HepG2 (cell line): ENCODE measurements around the gene PRSS8. TPM values are rescaled to one million over a fixed set of nuclear protein-coding genes. Genes with fewer than 3 reads are reported as not detected.

Experiments
- ADNP ChIP-seq: sonication (generic); formaldehyde crosslinking; IDR thresholded peaks from 2 replicates; pipeline ENCODE4 v1.4.0; 2020; ENCODE audit warnings: missing genetic modification reagents
- AGO2 ChIP-seq: fragments of 200-400 bp; formaldehyde crosslinking; optimal IDR thresholded peaks from 2 replicates; pipeline ENCODE3; 2017; ENCODE audit warnings: mild to moderate bottlenecking, low read depth, low read length, moderate library complexity
- FOXM1 ChIP-seq: sonication (generic); formaldehyde crosslinking; IDR thresholded peaks from 2 replicates; pipeline ENCODE4 v1.5.0; 2020; ENCODE audit warnings: missing genetic modification reagents
- GABPB1 ChIP-seq: IDR thresholded peaks from 2 replicates; pipeline ENCODE4 v1.6.1; 2016; ENCODE audit warnings: mild to moderate bottlenecking, missing genetic modification reagents, moderate library complexity, missing compliant biosample characterization
- HDAC2 ChIP-seq: sonication (generic); formaldehyde crosslinking; IDR thresholded peaks from 2 replicates; pipeline ENCODE4 v1.4.0; 2020; ENCODE audit warnings: missing genetic modification reagents
- KDM5B ChIP-seq: sonication (generic); formaldehyde crosslinking; IDR thresholded peaks from 2 replicates; pipeline ENCODE4 v1.4.0; 2020; ENCODE audit warnings: missing genetic modification reagents, mild to moderate bottlenecking, borderline replicate concordance
- MIXL1 ChIP-seq: IDR thresholded peaks from 2 replicates; pipeline ENCODE4 v1.6.1; 2016
- TCF12 ChIP-seq, 2 experiments: fragments of 450-650 bp in 1 of 2; sonication (generic) in 1 of 2; formaldehyde crosslinking in 1 of 2; IDR thresholded peaks; 2 replicates each; pipeline versions ENCODE4 v1.6.1 to v1.8.0; 2017 to 2022; ENCODE audit warnings: antibody characterized with exemption in 1 of 2, mild to moderate bottlenecking in 1 of 2, missing genetic modification reagents in 1 of 2, moderate library complexity in 1 of 2
- TOE1 ChIP-seq: sonication (generic); formaldehyde crosslinking; IDR thresholded peaks from 2 replicates; pipeline ENCODE4 v1.4.0; 2020; ENCODE audit warnings: mild to moderate bottlenecking, missing genetic modification reagents
- YEATS2 ChIP-seq: sonication (generic); formaldehyde crosslinking; IDR thresholded peaks from 2 replicates; pipeline ENCODE4 v1.4.0; 2020; ENCODE audit warnings: missing genetic modification reagents, borderline replicate concordance
- ZNF317 ChIP-seq: sonication (generic); formaldehyde crosslinking; IDR thresholded peaks from 2 replicates; pipeline ENCODE4 v1.5.0; 2020; ENCODE audit warnings: mild to moderate bottlenecking, missing genetic modification reagents
- ZNF441 ChIP-seq: sonication (generic); formaldehyde crosslinking; IDR thresholded peaks from 2 replicates; pipeline ENCODE4 v1.7.0; 2021; ENCODE audit warnings: missing genetic modification reagents, borderline replicate concordance
- ZNF563 ChIP-seq: sonication (generic); formaldehyde crosslinking; IDR thresholded peaks from 2 replicates; pipeline ENCODE4 v1.8.0; 2022; ENCODE audit warnings: mild to moderate bottlenecking, moderate library complexity, missing genetic modification reagents
- ZNF589 ChIP-seq: sonication (generic); formaldehyde crosslinking; conservative IDR thresholded peaks from 2 replicates; pipeline ENCODE4 v1.8.0; 2022; ENCODE audit warnings: mild to moderate bottlenecking, moderate library complexity, missing genetic modification reagents
- ZNF749 ChIP-seq: sonication (generic); formaldehyde crosslinking; IDR thresholded peaks from 2 replicates; pipeline ENCODE4 v1.8.0; 2022; ENCODE audit warnings: mild to moderate bottlenecking, missing genetic modification reagents, moderate library complexity, borderline replicate concordance
- ZNF780A ChIP-seq: sonication (generic); formaldehyde crosslinking; IDR thresholded peaks from 2 replicates; pipeline ENCODE4 v1.8.0; 2022; ENCODE audit warnings: mild to moderate bottlenecking, missing genetic modification reagents, moderate library complexity
- polyA plus RNA-seq, 8 experiments: library from polyadenylated mRNA; depleted of rRNA in 3 of 8; stranded (reverse) in 7 of 8; unstranded in 1 of 8; fragments of >200 nt; fragmentation: Illumina TruSeq in 4 of 8; extraction: Trizol in 4 of 8; gene quantifications; 2 replicates each; pipeline versions ENCODE4 v1.2.1 to v1.2.3, GENCODE V29; 2011 to 2016; ENCODE audit warnings: low read depth in 4 of 8, missing spikeins in 1 of 8, mixed read lengths in 1 of 8; ENCODE audit not compliant: insufficient read depth in 1 of 8
- total RNA-seq, 5 experiments: library from RNA; depleted of rRNA; stranded (reverse); fragments of >200 nt; fragmentation: Illumina TruSeq; extraction: Trizol; gene quantifications; 2 replicates each; pipeline ENCODE4 v1.2.3, GENCODE V29; 2016; ENCODE audit warnings: low read depth in 1 of 5
- TF ChIP-seq, protein P1 (sequence below): sonication (generic); formaldehyde crosslinking; IDR thresholded peaks from 2 replicates; pipeline ENCODE4 v1.4.0; 2020; ENCODE audit warnings: mild to moderate bottlenecking, missing genetic modification reagents
- TF ChIP-seq, protein P2 (sequence below): IDR thresholded peaks from 2 replicates; pipeline ENCODE4 v1.6.1; 2016; ENCODE audit warnings: mild to moderate bottlenecking
- TF ChIP-seq, protein P3 (sequence below): sonication (generic); formaldehyde crosslinking; IDR thresholded peaks from 2 replicates; pipeline ENCODE4; 2020; ENCODE audit warnings: missing genetic modification reagents, mild to moderate bottlenecking, borderline replicate concordance
- TF ChIP-seq, protein P4 (sequence below): sonication (generic); formaldehyde crosslinking; conservative IDR thresholded peaks from 2 replicates; pipeline ENCODE4 v1.8.0; 2022; ENCODE audit warnings: mild to moderate bottlenecking, moderate library complexity, missing genetic modification reagents
- TF ChIP-seq, protein P5 (sequence below): sonication (generic); formaldehyde crosslinking; IDR thresholded peaks from 2 replicates; pipeline ENCODE4 v1.8.0; 2022; ENCODE audit warnings: missing genetic modification reagents, low read depth, mild to moderate bottlenecking, borderline replicate concordance

Gene PRSS8
- total and polyA plus RNA-seq, 2 of the 13 experiments (the other 11 are each of a cell fraction or from before 2014, with no cell fraction given): 2.6 to 7.2 TPM

DNA sequence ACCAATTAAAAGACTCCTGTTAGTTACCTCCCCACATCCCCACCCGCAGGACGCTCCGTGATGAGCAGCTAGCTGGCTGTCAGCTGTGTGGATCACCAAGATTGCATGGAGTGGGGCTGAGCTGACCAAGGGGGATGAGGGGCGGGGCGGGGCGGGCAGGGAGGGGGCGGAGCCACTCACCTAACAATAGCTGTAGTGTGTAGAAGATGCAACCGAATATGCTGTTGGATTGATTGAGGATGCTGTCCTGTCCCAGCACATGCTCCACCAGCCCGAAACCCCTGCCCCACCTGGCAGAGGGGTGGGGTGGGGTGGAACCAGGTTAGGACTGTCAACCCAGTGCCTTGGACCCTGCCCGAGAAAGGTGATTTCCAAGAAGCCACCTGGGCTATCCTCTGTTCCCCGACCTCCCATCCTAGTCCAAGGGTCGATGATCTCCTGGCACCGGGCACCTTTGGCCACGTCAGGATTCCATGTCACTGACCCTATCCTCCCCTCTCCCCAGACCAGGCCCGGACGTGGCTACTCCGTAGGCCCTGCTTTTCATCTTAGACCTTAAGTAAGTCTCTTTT is 42.3 kb downstream of the PRSS8 start (continued):
- TF ChIP-seq ZNF563 (CRISPR knock-in tag) (no peak), MIXL1 (CRISPR knock-in tag) (no peak), YEATS2 (CRISPR knock-in tag) (no peak), TOE1 (CRISPR knock-in tag) (no peak), ZNF441 (CRISPR knock-in tag) (no peak), TCF12 (IDR thresholded peaks at IDR 0.05) (no peak), TCF12 (CRISPR knock-in tag; IDR thresholded peaks at IDR 0.05) (no peak), GABPB1 (CRISPR knock-in tag) (0 out of 2 replicates have a peak, but pooled peaks have one; percentile 20), HDAC2 (CRISPR knock-in tag) (no peak), KDM5B (peak; percentile 35; the same call in 1 of the 2 replicates), ZNF780A (CRISPR knock-in tag) (no peak), FOXM1 (CRISPR knock-in tag) (no peak), AGO2 (no peak), ZNF317 (CRISPR knock-in tag) (no peak), ZNF749 (CRISPR knock-in tag) (no peak), ADNP (CRISPR knock-in tag) (no peak), ZNF589 (CRISPR knock-in tag) (no peak)
- TF ChIP-seq, protein P1, sequence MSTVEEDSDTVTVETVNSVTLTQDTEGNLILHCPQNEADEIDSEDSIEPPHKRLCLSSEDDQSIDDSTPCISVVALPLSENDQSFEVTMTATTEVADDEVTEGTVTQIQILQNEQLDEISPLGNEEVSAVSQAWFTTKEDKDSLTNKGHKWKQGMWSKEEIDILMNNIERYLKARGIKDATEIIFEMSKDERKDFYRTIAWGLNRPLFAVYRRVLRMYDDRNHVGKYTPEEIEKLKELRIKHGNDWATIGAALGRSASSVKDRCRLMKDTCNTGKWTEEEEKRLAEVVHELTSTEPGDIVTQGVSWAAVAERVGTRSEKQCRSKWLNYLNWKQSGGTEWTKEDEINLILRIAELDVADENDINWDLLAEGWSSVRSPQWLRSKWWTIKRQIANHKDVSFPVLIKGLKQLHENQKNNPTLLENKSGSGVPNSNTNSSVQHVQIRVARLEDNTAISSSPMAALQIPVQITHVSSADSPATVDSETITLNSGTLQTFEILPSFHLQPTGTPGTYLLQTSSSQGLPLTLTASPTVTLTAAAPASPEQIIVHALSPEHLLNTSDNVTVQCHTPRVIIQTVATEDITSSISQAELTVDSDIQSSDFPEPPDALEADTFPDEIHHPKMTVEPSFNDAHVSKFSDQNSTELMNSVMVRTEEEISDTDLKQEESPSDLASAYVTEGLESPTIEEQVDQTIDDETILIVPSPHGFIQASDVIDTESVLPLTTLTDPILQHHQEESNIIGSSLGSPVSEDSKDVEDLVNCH (CRISPR knock-in tag): no peak
- TF ChIP-seq, protein P2, sequence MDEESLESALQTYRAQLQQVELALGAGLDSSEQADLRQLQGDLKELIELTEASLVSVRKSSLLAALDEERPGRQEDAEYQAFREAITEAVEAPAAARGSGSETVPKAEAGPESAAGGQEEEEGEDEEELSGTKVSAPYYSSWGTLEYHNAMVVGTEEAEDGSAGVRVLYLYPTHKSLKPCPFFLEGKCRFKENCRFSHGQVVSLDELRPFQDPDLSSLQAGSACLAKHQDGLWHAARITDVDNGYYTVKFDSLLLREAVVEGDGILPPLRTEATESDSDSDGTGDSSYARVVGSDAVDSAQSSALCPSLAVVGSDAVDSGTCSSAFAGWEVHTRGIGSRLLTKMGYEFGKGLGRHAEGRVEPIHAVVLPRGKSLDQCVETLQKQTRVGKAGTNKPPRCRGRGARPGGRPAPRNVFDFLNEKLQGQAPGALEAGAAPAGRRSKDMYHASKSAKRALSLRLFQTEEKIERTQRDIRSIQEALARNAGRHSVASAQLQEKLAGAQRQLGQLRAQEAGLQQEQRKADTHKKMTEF (CRISPR knock-in tag): peak; percentile 65; the same call in 1 of the 2 replicates
- TF ChIP-seq, protein P3, sequence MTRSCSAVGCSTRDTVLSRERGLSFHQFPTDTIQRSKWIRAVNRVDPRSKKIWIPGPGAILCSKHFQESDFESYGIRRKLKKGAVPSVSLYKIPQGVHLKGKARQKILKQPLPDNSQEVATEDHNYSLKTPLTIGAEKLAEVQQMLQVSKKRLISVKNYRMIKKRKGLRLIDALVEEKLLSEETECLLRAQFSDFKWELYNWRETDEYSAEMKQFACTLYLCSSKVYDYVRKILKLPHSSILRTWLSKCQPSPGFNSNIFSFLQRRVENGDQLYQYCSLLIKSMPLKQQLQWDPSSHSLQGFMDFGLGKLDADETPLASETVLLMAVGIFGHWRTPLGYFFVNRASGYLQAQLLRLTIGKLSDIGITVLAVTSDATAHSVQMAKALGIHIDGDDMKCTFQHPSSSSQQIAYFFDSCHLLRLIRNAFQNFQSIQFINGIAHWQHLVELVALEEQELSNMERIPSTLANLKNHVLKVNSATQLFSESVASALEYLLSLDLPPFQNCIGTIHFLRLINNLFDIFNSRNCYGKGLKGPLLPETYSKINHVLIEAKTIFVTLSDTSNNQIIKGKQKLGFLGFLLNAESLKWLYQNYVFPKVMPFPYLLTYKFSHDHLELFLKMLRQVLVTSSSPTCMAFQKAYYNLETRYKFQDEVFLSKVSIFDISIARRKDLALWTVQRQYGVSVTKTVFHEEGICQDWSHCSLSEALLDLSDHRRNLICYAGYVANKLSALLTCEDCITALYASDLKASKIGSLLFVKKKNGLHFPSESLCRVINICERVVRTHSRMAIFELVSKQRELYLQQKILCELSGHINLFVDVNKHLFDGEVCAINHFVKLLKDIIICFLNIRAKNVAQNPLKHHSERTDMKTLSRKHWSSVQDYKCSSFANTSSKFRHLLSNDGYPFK: no peak
- TF ChIP-seq, protein P4, sequence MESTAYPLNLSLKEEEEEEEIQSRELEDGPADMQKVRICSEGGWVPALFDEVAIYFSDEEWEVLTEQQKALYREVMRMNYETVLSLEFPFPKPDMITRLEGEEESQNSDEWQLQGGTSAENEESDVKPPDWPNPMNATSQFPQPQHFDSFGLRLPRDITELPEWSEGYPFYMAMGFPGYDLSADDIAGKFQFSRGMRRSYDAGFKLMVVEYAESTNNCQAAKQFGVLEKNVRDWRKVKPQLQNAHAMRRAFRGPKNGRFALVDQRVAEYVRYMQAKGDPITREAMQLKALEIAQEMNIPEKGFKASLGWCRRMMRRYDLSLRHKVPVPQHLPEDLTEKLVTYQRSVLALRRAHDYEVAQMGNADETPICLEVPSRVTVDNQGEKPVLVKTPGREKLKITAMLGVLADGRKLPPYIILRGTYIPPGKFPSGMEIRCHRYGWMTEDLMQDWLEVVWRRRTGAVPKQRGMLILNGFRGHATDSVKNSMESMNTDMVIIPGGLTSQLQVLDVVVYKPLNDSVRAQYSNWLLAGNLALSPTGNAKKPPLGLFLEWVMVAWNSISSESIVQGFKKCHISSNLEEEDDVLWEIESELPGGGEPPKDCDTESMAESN (CRISPR knock-in tag): no peak
- TF ChIP-seq, protein P5, sequence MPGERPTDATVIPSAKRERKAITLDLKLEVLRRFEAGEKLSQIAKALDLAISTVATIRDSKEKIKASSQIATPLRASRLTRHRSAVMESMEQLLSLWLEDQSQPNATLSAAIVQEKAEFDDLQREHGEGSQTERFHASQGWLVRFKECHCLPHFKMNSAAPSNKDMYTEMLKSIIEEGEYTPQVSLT (CRISPR knock-in tag): no peak
